Mononuclear cell (primary cell): ENCODE data around the gene LARP6. TPM values are rescaled to one million over a fixed set of nuclear protein-coding genes. Genes with fewer than 3 reads are reported as not detected.

Experiments used
- H3K27me3 ChIP-seq: 2 replicates; pipeline ENCODE4 v1.6.0; 2011; ENCODE audit warnings: low read length, control low read depth; ENCODE audit not compliant: insufficient read depth
- H3K4me1 ChIP-seq: 2 replicates; pipeline ENCODE4 v1.5.1; 2011; ENCODE audit warnings: mild to moderate bottlenecking, low read length, control low read depth; ENCODE audit not compliant: insufficient read depth
- H3K4me3 ChIP-seq: 2 replicates; pipeline ENCODE4 v1.5.1; 2011; ENCODE audit warnings: mild to moderate bottlenecking, low read length, moderate library complexity
- H3K9me3 ChIP-seq: 2 replicates; pipeline ENCODE4 v1.5.1; 2011; ENCODE audit warnings: low read depth, mild to moderate bottlenecking, control low read depth, low read length
- total RNA-seq: library from RNA; depleted of rRNA; stranded (reverse); fragments of >200 nt; gene quantifications from one replicate; pipeline ENCODE4 v1.2.3, GENCODE V29; 2012

LARP6 gene
- total RNA-seq, 1 donor = not detected

- H3K27me3 ChIP-seq = peaks cover 68% of the 10 kb centered on the region
- H3K9me3 ChIP-seq = no peaks in the 10 kb centered on the region
- no peak overlapping the region for H3K4me3 ChIP-seq
- peaks cover 4% of the 10 kb centered on the region for H3K4me1 ChIP-seq
Observed at GRCh38 chr15:70852501-70853317, 1.2 kb downstream of the LARP6 start.

- Histone ChIP-seq H3K4me1 (peaks cover 4% of the 10 kb centered on the region), H3K4me3 (no peak overlapping the region), H3K9me3 (no peaks in the 10 kb centered on the region), H3K27me3 (peaks cover 66% of the 10 kb centered on the region)
Observed at GRCh38 chr15:70851889-70852288, 2.1 kb downstream of the LARP6 start.

- Histone ChIP-seq H3K4me3 (no peak overlapping the region), H3K9me3 (no peaks in the 10 kb centered on the region), H3K4me1 (no peaks in the 10 kb centered on the region), H3K27me3 (peaks cover 23% of the 10 kb centered on the region)
Observed at GRCh38 chr15:70845602-70846360, 8.2 kb downstream of the LARP6 start.

GRCh38 chr15:70837476-70837875 is 16.5 kb downstream of the LARP6 start:
- H3K27me3 ChIP-seq = no peaks in the 10 kb centered on the region
- H3K4me3 ChIP-seq = no peak overlapping the region
- H3K9me3 ChIP-seq = no peaks in the 10 kb centered on the region
- no peaks in the 10 kb centered on the region for H3K4me1 ChIP-seq

GRCh38 chr15:70835841-70836240 is 18.1 kb downstream of the LARP6 start:
- Histone ChIP-seq H3K27me3 (no peaks in the 10 kb centered on the region), H3K4me1 (no peaks in the 10 kb centered on the region), H3K4me3 (no peak overlapping the region), H3K9me3 (no peaks in the 10 kb centered on the region)

- Histone ChIP-seq H3K9me3 (no peaks in the 10 kb centered on the region), H3K4me1 (no peaks in the 10 kb centered on the region), H3K27me3 (no peaks in the 10 kb centered on the region), H3K4me3 (no peak overlapping the region)
Observed at GRCh38 chr15:70835415-70835814, 18.5 kb downstream of the LARP6 start.

GRCh38 chr15:70834999-70835398 is 19.0 kb downstream of the LARP6 start:
- H3K4me1 ChIP-seq = no peaks in the 10 kb centered on the region
- H3K4me3 ChIP-seq = no peak overlapping the region
- H3K27me3 ChIP-seq = no peaks in the 10 kb centered on the region
- no peaks in the 10 kb centered on the region for H3K9me3 ChIP-seq

- H3K9me3 ChIP-seq = no peaks in the 10 kb centered on the region
- no peak overlapping the region for H3K4me3 ChIP-seq
- no peaks in the 10 kb centered on the region for H3K4me1 ChIP-seq
- no peaks in the 10 kb centered on the region for H3K27me3 ChIP-seq
Observed at GRCh38 chr15:70833861-70834765, 19.8 kb downstream of the LARP6 start.

GRCh38 chr15:70833422-70833821 is 20.5 kb downstream of the LARP6 start:
- H3K4me3 ChIP-seq = no peak overlapping the region
- no peaks in the 10 kb centered on the region for H3K9me3 ChIP-seq
- no peaks in the 10 kb centered on the region for H3K27me3 ChIP-seq
- no peaks in the 10 kb centered on the region for H3K4me1 ChIP-seq

GRCh38 chr15:70832176-70832575 is 21.8 kb downstream of the LARP6 start:
- Histone ChIP-seq H3K27me3 (no peaks in the 10 kb centered on the region), H3K4me1 (no peaks in the 10 kb centered on the region), H3K4me3 (no peak overlapping the region), H3K9me3 (no peaks in the 10 kb centered on the region)

- Histone ChIP-seq H3K27me3 (no peaks in the 10 kb centered on the region), H3K4me1 (peaks cover 7% of the 10 kb centered on the region), H3K9me3 (no peaks in the 10 kb centered on the region), H3K4me3 (no peak overlapping the region)
Observed at GRCh38 chr15:70831094-70831911, 22.7 kb downstream of the LARP6 start.

- no peaks in the 10 kb centered on the region for H3K27me3 ChIP-seq
- no peak overlapping the region for H3K4me3 ChIP-seq
- peaks cover 13% of the 10 kb centered on the region for H3K4me1 ChIP-seq
- H3K9me3 ChIP-seq = no peaks in the 10 kb centered on the region
Observed at GRCh38 chr15:70830615-70831014, 23.3 kb downstream of the LARP6 start.

- no peaks in the 10 kb centered on the region for H3K27me3 ChIP-seq
- no peaks in the 10 kb centered on the region for H3K9me3 ChIP-seq
- peaks cover 13% of the 10 kb centered on the region for H3K4me1 ChIP-seq
- no peak overlapping the region for H3K4me3 ChIP-seq
Observed at GRCh38 chr15:70829371-70830166, 24.4 kb downstream of the LARP6 start.
